ENCODE data around the gene GGT7.
"Not testable (repeated sequence)": the region's sequence is repeated elsewhere in the genome, so short reads cannot be mapped to it uniquely, and the experiment has no call there.

Gene GGT7

DNA sequence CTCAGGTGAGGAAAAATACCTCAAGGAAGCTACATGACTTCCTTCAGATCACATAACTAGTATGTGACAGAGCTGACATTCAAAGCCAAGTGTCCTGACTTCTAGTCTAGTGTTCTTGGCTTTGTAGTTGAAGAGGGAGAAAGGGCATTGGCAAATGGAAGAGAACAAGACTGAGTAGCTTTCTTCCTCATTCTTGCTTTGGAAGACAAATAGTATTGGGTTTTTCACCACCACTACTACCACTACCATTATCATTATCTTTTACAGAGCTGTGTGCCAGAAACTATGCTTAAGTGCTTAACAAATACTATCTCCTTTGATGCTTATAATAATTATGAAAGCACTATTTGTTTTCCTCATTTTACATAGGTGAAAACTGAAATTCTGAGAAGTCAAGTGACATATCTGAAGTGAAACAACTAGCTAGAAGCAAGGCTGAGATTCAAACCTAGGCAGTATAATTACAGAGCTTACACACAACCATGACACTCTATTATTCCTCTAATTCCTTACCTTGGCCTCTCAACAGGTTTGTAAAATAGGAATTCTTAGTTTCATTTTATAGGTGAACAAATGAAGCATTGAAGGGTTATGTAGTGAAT is 10.5 kb upstream of the GGT7 start:
- DNase-seq (ENCODE audit: low read depth in 2 of 3, low spot score in 2 of 3) = no peak

DNA sequence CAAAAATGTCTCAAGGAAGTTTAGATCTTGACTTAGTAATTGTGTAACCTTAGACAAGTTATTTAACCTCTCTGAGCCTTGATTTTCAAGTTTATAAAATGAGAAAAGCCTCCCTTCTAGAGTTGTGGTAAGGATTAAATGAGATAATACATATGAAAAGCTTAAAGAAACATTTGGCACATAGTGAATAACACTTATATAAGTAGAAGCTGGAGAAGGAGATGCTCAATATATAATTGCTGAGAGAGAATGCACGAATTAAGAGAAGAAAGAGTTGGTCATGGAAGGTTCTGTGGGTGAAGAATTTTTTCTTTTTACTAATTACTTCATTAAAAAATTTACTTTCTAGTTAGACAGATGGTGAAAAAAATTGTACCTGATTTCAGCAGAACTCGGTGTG is 9.0 kb upstream of the GGT7 start:
- no peak for DNase-seq (ENCODE audit: low read depth in 2 of 3, low spot score in 2 of 3)

DNA sequence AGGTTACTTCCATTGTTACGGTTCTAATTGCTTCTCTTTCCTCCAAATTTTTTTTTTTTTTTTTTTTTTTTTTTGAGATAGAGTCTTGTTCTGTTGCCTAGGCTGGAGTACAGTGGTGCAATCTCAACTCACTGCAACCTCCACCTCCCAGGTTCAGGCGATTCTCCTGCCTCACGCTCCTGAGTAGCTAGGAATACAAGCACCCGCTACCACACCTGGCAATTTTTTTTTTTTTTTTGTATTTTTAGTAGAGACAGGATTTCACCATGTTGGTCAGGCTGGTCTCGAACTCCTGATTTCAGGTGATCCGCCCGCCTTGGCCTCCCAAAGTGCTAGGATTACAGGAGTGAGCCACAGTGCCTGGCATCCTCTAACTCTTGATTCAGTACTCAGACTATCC is 8.3 kb upstream of the GGT7 start:
- not testable (repeated sequence) for DNase-seq (ENCODE audit: low read depth in 2 of 3, low spot score in 2 of 3)

DNA sequence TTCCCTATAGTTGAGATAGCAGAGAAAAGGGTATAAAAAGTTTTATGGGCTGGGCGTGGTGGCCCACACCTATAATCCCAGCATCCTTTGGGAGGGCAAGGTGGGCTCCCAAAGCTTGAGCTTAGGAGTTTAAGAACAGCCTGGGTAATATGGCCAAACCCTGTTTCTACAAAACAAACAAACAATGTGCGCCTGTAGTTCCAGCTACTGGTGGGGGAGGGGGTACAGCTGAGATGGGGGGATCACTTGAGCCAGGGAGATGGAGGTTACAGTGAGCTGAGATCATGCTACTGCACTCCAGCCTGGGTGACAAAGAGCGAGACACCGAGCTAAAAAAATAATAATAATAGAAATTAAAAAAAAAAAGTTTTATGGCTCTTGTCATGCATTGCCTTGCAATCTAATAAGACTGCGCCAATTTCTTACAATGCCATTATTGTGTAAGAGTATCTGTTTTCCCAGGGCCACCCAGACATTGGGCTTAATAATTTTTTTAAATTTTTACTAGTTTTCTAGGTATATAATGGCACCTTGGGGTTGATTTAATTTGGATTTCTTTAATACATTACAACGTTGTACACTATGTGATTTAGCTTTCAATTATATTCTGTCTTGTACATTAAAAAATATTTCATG is 7.7 kb upstream of the GGT7 start:
- DNase-seq (ENCODE audit: low read depth in 2 of 3, low spot score in 2 of 3) = no peak

DNA sequence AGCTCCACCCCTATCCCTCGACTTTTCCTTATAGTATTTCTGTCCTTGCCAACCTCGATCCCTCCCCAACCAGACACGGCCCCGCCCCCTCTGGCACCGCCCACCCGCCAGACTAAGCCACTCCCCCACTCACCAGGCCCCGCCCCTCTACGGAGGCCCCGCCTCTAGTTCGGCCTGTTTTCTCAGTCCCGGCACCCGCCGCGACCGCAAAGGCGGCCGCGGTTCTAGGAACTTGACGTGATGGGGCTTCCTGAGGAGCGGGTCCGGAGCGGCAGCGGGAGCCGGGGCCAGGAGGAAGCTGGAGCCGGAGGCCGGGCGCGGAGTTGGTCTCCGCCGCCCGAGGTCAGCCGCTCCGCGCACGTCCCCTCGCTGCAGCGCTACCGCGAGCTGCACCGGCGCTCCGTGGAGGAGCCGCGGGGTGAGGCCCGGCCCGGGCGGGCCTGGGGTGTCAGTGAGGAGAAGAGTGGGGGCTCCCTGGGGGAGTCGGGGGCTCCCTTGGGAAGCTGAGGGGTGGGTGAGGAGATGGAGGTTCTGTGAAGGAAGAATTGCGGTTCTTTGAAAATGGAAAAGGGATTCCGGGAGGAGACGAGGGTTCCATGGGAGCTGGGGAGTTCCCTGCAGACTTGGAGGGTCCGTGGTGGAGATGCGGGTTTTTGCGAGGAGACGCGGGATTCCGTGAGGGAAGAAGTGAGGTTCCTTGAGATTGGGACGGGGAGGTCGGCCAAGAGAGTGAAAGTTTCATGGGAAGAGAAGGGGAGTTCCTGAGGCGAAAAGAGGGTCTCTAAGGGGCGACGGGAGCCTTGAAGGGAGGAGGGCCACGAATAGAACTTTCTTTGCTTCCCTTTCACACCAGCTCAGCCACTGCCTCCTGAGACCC is 4.0 kb upstream of the GGT7 start, which contains the start of gene ACSS2:
Gene ACSS2, plus strand, starts transcription at position 207 of the 877 bp plus-strand sequence. Its CDS starts 34 bp downstream, at position 241.
- DNase-seq (ENCODE audit: low read depth in 2 of 3, low spot score in 2 of 3) = peak; percentile 76 to 99 (median 98)

DNA sequence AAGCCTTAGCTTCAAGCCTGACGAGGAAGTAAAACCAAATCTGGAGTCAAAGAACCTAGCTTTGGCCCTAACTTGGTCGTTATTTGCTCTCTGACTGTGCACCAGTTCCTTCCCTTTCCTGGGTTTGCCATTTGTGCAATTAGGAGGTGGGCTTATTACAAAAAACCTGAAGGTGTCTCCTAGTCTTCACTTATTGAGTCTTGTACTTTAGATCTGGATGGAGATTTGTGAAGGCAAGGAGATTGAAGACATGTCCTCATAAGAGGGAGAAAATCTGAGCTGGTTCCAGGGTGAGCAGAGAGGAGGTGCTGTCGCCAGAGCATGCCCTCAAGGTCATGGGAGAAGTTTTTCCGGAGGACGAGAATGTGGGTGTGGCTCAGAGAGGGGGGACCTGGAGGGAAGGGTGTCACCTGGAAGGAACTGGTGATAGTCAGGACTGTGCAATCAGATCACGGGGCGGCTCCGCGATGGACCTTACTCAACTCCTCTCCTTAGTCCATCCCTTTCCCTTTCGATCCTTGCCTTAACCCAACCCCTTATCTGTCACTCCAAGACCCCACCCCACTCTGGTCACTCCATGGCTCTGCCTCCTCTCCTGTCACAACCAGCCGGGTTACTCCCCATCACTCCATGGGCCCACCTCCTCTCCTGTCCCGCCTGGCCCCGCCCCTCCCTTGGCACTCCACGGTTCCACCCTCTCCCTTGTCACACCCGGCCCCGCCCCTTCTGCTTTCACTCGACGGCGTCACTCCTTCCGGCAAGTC is 3.2 kb upstream of the GGT7 start:
- no peak for DNase-seq (ENCODE audit: low read depth in 2 of 3, low spot score in 2 of 3)

DNA sequence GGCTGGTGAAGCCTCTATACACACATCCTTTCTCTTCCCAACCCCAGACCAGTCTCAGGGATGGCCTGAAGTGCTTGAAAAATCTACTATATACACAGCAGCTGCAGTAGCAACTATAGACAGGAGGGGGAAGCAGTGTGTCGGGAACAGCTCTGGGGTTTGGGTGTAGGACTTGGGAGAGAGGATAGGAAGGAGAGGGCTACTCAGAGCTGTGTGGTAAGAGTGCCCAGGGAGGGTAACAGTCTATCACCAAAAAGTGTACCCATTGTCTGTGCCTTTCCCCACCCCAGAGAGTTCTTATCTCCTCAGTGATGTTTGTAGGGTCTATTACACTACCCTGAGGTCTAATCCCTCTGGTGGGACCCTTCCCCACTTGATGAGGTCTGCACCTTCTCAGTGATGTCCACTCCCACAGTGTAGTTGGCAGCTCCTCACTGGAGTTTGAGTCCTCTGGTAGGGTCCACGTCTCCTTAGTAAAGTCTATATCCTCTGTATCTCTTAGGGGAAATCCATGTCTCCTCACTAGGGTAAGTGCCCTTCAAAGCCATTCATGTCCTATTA is 1.5 kb upstream of the GGT7 start:
- peak in 1 of 3 experiments; percentile 26 for DNase-seq (ENCODE audit: low read depth in 2 of 3, low spot score in 2 of 3)

DNA sequence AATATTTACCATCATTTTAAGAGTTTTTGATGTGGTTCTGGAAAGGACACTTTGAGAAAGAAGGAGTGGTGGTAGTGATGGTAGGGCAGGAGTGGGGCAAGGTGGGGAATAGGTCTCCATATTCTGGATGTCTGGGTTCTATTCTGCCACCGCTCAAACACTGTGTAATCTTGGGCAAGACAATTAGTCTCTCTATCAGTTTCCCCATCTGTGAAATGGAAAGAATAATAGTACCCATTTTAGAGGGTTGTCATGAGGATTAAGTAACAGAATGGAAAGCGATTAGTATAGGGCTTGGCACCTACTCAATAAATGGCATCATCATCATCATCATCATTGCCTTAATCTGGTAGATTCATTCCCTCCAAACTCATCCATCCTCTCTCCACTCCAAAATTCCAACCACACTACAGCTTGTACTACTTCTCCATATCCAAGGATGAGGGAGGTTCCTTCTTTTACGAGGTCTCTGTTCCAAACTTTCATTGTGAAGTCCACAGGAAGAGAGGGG is 982 bp upstream of the GGT7 start:
- no peak for DNase-seq (ENCODE audit: low read depth in 2 of 3, low spot score in 2 of 3)

DNA sequence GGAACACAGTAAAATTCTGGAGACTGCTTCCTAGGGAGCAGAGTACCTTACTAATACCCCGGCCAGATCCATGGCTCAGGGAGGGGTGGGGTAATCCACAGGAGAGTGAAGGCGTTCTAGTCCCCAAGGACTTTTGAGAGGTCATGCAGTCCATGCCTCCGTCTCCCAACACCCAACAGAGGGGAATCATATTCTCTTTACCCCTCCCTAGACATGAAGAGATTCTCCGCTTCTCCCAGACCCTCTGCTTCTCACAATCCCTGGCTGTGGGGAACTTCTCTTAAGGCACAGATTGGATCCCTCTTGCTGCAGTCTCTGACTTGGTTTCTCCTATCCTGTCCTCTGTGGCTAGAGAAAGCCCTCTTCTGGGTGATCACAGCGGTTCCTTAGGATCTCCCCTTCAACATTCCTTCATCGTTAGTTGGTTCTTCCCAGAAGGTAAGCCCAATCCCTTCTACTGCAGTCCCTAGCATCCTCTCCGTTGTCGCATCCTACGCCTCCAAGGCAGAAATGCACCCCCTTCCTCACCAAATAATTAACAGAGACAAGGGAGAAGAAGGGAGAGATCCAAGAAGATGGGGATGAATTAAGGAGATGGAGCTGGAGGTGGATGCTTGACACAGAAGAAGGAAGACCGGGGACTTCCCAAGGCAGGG is 562 bp downstream of the GGT7 start:
- DNase-seq (ENCODE audit: low read depth in 2 of 3, low spot score in 2 of 3) = no peak

DNA sequence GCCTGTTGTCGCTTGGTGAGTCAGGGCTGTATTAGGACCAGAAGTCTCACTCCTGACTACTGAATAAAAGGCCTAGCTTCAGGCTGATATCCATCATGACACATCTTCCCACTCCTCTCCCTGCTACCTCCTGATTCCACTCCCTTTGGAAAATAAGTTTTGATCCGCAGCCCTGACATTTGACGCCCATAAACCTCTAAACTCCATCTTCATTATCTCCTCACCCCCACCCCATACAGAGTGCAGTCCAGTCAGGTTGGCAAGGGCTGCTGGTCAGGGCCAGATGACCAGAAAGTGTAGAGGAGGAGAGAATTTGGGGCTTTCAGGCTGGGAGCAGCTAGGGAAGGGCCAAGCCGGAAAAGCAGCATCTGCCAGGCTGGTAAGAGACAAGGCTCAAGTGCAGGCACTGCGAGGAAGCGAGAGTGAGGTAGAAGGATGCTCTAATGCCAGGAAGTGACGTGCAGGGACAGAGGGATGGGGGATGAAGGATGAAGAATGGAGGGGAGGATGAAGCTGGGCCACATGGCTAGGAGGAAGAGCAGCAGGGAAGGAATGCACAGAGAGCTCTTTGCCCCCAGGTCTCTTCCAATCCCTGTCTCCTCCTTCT is 1.2 kb downstream of the GGT7 start:
- no peak for DNase-seq (ENCODE audit: low read depth in 2 of 3, low spot score in 2 of 3)

DNA sequence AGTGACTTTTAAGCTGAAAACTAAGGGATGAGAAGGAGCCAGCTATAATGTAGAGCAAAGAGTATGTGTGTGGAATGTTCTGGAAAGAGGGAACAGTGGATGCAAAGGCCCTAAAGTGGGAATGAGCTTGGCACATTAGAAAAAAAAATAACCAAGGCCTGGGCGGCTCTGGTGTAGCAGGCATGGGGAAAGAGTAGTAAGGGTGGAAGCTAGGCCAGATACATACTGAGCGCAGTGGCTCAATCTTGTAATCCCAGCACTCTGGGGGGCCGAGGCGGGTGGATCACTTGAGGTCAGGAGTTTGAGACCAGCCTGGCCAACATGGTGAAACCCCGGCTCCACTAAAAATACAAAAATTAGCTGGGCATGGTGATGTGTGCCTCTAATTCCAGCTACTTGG is 8.4 kb downstream of the GGT7 start:
- DNase-seq (ENCODE audit: low read depth in 2 of 3, low spot score in 2 of 3) = no peak

DNA sequence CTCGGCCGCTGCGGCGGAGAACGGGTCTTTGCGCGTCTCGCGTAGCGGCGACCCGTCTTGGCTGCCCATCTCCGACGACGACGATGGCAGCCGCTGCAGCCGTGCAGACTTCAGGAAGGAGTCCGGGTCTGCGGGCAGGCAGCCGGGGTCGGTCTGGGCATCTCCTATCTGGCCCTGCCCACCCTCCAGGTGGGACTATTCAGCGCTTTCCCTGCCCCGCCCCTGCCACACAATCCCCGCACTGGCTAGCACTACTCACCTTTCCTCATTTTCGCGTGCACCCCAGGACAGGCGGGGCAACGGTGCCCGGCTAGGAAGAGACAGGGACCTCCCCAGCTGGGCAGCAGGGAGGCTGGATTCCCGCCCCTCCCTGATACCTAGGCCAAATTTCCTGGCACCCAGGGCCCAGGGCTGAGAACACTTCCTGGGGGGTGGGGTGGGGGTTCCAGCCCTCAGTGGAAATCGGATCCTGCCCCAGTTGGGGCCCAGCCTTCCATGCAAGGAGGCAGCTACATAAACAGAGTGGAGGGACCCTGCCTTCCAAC is 9.2 kb downstream of the GGT7 start:
- no peak for DNase-seq (ENCODE audit: low read depth in 2 of 3, low spot score in 2 of 3)

DNA sequence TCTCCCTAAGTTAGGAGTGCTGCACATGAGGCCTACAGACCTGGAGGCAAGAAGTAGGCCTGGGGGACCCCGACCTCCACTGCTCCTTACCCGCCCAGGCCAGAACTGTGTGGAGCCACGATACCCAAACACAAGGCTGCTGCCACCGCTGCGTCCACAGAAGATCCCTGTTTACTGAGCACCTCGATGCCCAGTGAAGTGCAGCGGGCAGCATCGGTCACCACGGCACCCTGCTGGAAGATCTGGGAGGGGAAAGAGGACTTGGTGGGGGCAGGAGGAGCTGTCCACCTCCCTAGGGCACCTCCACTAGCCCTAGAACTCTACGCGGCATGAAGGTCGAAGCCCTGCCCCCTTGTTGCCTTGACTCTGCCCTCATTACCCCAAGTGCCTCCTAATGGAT is 9.9 kb downstream of the GGT7 start:
- DNase-seq (ENCODE audit: low read depth in 2 of 3, low spot score in 2 of 3) = no peak

DNA sequence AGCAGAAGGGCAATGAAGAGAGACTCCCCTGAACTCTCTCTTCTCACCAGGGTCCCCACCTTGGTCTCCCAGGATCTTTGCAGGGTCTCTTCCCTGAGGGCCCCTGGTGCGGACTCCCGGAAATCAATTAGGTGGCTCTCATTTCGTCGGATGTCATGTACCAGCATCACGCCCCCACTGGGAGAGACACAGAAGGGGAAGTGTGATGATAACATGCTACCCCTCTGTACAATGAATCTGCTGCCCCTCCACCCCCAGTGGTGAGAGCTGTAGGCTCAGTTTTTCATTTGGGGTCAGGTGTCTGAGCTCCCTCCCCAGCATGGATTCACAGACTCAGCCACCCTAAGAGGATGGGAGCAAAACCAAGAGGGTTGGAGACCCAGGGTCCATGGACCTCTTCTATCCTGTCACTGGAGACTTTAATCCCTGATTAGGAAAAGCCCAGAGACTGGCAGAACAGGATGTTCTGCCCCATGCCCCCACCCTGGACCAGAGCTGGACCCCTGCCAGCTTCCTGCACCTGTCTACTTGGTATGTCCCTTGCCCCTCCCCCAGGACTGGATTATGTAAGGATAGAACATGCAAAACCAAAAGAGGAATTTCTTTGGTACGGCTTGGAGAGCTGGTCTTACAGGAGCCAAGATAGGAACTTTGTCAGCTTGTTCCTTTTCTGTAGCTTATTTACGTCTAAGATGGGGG is 11.1 kb downstream of the GGT7 start:
- no peak for DNase-seq (ENCODE audit: low read depth in 2 of 3, low spot score in 2 of 3)

DNA sequence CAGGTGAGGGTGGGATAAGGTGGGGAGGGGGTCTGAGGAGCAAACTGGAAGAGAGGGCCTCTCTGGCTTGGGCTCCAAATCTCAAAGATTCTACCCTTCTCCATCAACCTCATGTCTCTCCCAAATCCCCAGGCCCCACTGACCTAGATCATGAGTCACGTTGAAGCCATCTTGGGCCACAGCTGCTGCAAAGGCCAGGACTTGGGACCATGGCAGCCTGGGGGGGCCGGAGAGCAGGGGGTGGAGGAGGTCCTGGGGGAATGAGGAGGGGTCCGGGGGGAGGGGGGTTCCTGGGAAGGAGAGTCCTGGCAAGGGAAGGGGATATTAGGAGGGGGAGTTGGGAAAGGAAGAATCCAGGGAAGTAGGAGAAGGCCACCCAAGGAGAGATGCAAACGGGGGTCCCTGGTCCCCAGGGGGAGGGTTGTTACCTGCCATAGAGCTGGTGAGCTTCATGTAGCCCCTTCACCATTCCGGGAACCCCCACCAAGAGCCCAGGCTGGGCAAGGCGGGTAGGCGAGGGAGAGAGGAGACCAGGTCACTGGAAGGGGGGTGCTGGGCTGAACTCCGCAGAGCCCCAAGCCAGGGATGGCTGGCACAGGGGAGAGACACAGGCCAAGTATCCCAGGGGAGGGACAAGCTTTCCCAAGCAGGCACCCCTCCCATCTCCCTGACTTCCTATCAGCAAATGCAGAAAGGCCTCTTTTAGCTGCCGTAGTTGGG is 12.7 kb downstream of the GGT7 start:
- DNase-seq (ENCODE audit: low read depth in 2 of 3, low spot score in 2 of 3) = no peak

DNA sequence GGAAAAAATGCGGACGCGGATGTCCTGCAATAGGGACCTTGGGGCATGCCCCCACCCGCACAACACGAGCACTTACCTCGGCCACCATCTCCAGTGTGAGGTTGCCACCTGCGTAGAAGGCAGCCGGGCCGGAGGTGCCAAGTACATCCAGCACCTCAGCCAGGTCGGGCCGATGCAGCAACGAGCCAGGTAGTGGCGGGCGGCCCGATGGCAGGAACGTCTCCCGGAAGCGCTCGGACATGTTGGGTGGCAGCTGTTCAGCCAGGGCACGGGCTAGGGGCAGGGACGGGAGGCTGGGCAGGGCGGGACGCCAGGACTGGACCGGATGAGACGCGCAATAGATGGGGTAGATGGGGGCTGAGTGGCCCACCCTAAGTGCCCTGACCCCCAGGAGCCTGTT is 13.3 kb downstream of the GGT7 start:
- DNase-seq (ENCODE audit: low read depth in 2 of 3, low spot score in 2 of 3) = no peak

DNA sequence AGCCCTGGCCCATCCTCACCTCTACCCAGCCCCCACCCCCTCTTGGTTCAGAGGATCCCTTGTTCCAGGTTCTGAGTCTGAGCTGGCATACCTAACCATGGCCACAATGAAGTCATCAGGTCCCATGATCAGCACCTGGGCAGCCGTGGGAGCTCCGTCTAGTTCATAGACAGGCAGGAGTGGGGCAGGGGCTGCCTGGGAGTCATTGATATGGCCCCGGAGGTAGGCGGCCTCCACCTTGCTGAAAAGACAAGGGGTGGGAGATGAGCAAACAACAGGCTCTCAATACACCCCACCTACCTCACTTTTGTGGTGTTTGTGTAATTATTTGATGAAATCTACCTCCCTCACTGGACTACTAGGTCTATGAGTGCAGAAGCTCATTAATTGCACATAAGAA is 20.4 kb downstream of the GGT7 start:
- DNase-seq (ENCODE audit: low read depth in 2 of 3, low spot score in 2 of 3) = no peak

DNA sequence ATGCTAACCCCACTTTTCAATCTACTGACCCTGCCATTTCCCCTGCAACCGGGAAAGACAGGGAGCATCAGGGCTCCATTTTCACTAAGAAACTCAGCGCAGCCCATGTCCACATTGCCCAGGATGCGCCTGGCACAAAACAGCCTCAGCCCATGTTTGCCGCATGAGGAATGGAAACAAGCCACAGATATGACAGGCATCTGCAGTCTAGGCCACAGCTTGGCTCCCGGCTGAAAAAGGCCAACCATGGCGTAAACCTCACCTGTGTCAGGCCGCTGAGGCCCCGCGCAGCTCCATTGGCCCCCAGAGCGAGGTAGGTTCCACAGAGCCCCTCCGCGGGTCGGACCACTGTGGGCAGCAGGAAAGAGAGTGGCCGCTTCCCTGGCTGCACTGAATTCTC is 21.7 kb downstream of the GGT7 start:
- DNase-seq (ENCODE audit: low read depth in 2 of 3, low spot score in 2 of 3) = no peak
